ENCODE results near the gene HS3ST4. TPM values are rescaled to one million over a fixed set of nuclear protein-coding genes. Genes with fewer than 3 reads are reported as not detected.

The HS3ST4 gene
- total RNA-seq, 1 donor from 2014 or later, result 0.32 TPM

DNA sequence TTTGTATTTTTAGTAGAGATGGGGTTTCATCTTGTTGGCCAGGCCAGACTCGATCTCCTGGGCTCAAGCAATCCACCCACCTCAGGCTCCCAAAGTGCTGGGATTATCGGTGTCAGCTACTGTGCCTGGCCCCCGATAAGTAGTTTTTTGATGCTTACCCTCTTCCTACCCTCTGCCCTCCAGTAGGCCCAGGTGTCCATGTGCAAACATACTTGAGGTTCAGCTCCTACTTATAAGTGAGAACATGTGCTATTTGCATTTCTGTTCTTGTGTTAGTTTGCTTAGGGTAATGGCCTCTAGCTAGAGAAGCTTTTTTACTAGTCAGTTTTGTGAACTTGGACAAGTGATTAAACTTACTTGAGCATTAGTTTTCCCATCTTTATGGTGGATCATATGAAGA, 136.8 kb downstream of the HS3ST4 start:
- ATAC-seq, result peak; percentile 71

DNA sequence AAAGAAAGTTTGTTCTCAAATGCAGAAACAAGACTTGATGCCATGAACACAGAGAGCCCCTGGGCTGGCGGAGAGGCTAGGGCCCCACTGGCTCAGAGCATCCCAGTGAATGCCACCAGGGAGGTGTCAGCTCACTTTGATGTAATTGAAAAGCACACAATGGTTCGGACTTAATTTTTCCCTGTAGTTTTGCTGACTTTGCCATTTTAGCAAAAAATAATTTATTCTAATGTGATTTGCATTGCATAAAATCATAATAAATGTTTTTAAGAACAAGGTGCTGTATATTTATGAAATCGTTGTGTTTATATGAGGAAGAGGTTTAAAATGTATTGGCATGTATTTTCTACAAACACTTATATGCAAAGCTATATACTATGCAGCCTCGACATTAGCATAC, 140.5 kb downstream of the HS3ST4 start:
- Histone ChIP-seq H3K9me3 (no peaks in the 10 kb centered on the region), H3K36me3 (no peaks in the 10 kb centered on the region), H3K4me3 (no peak overlapping the region), H3K27ac (no peak overlapping the region), H3K4me1 (no peaks in the 10 kb centered on the region), H3K27me3 (no peaks in the 10 kb centered on the region)
- intact Hi-C loops (cut with DNase I), result no loop called here
- ATAC-seq (no peak), DNase-seq (no peak)
- TF ChIP-seq, protein P1, sequence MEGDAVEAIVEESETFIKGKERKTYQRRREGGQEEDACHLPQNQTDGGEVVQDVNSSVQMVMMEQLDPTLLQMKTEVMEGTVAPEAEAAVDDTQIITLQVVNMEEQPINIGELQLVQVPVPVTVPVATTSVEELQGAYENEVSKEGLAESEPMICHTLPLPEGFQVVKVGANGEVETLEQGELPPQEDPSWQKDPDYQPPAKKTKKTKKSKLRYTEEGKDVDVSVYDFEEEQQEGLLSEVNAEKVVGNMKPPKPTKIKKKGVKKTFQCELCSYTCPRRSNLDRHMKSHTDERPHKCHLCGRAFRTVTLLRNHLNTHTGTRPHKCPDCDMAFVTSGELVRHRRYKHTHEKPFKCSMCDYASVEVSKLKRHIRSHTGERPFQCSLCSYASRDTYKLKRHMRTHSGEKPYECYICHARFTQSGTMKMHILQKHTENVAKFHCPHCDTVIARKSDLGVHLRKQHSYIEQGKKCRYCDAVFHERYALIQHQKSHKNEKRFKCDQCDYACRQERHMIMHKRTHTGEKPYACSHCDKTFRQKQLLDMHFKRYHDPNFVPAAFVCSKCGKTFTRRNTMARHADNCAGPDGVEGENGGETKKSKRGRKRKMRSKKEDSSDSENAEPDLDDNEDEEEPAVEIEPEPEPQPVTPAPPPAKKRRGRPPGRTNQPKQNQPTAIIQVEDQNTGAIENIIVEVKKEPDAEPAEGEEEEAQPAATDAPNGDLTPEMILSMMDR (IDR thresholded peaks at IDR 0.05), result no peak

More for the DNA sequence above, 136.8 kb downstream of the HS3ST4 start:
- intact Hi-C loops (cut with DNase I), result no loop called here
- Histone ChIP-seq H3K4me1 (no peaks in the 10 kb centered on the region), H3K27ac (no peak overlapping the region), H3K27me3 (no peaks in the 10 kb centered on the region), H3K4me3 (no peak overlapping the region), H3K36me3 (no peaks in the 10 kb centered on the region), H3K9me3 (no peaks in the 10 kb centered on the region)
- TF ChIP-seq, protein P1 (IDR thresholded peaks at IDR 0.05), result no peak
- no peak for DNase-seq

DNA sequence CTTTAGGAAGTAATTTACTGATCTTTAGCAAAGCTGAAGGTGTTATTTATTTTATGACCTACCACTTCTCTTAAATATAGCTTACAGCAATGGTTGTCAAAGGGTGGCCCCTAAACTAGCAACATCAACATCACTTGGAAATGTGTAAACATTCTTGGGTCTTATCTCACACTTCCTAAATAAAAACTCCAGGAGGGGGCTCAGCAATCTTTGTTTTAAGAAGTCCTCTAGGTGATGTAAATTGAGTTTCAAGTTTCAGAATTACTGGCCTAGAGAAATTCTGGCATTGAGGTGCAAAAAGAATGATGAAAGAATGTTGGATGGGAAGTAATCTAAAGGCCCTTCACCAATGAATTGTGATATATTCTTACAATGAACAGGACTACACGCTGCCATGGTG, 142.3 kb downstream of the HS3ST4 start:
- no peaks in the 10 kb centered on the region for H3K9me3 ChIP-seq
- no peaks in the 10 kb centered on the region for H3K36me3 ChIP-seq
- no peaks in the 10 kb centered on the region for H3K27me3 ChIP-seq
- intact Hi-C loops (cut with DNase I), result no loop called here
- ATAC-seq, result no peak
- H3K4me3 ChIP-seq, result no peak overlapping the region
- H3K4me1 ChIP-seq, result no peaks in the 10 kb centered on the region
- no peak overlapping the region for H3K27ac ChIP-seq
- TF ChIP-seq, protein P1 (IDR thresholded peaks at IDR 0.05), result no peak
- DNase-seq, result no peak

DNA sequence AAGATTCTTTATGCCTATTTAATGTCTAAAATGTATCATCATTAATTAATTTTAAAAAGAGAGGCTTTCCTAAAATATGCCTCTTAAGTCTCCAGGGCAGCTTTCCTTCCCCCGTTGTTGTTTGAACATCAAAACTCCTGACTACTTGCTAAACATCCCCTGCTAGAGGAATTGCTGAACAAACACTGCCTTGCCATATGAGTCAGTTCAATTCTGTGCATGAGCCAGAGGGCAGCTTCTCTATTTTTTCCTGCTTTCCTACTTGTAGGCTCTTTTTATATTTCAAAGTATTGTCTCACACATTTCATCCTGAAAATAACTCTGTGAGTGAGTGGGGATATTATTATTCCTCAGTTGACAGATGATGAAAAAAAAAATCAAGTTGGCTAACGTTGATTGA, 143.4 kb downstream of the HS3ST4 start:
- Histone ChIP-seq H3K4me3 (no peak overlapping the region), H3K27me3 (no peaks in the 10 kb centered on the region), H3K4me1 (no peaks in the 10 kb centered on the region), H3K27ac (no peak overlapping the region), H3K36me3 (no peaks in the 10 kb centered on the region), H3K9me3 (no peaks in the 10 kb centered on the region)
- ATAC-seq (no peak), DNase-seq (no peak)
- intact Hi-C loops (cut with DNase I), result no loop called here
- TF ChIP-seq, protein P1 (IDR thresholded peaks at IDR 0.05), result no peak

DNA sequence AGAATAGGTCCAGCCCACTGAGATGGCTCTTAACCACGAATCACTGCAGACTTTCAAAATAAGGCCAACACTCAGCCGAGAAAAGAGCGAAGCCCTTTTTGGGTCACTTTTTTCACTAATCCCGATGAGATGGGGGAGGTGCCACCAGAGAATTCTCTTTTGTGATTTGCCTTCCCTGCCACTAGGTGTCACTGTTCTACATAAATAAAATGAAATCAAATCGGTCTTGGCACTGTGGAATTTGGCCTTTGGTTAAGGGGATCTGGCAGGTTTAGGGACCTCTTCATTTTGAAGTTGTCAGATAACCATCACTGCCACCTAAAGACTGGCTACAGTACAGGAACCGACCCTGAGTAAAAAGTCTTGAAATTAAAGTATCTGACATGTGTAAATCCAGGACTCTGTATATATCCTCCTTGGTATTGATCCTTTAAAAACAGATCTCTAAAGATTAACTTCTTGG, 147.0 kb downstream of the HS3ST4 start:
- no peak overlapping the region for H3K4me3 ChIP-seq
- TF ChIP-seq, protein P1 (IDR thresholded peaks at IDR 0.05), result peak; percentile 74
- H3K36me3 ChIP-seq, result no peaks in the 10 kb centered on the region
- intact Hi-C loops (cut with DNase I), result no loop called here
- no peak overlapping the region for H3K27ac ChIP-seq
- H3K4me1 ChIP-seq, result no peaks in the 10 kb centered on the region
- ATAC-seq (peak; percentile 71), DNase-seq (no peak)
- H3K27me3 ChIP-seq, result no peaks in the 10 kb centered on the region
- H3K9me3 ChIP-seq, result no peaks in the 10 kb centered on the region

DNA sequence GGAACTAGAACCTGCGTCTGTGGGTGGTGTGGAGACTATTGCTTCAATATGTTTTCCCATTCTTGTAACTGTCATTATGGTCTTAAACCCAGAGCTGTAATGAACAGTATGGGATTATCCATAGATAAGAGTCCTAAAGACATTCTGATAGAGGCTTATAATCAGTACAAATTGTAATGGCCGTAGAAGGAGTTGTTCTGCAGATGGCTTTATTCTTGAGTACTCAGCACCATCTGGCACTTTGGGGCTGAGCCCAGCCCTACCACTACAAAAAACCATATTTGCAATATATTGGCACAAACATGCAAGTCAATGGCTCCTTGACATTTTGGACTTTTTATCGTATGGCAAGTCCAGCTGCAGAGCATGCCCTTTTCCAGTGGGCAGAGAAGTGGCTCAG, 150.0 kb downstream of the HS3ST4 start:
- TF ChIP-seq, protein P1 (IDR thresholded peaks at IDR 0.05), result no peak
- no peaks in the 10 kb centered on the region for H3K36me3 ChIP-seq
- intact Hi-C loops (cut with DNase I), result no loop called here
- no peaks in the 10 kb centered on the region for H3K9me3 ChIP-seq
- H3K27ac ChIP-seq, result no peak overlapping the region
- H3K4me1 ChIP-seq, result no peaks in the 10 kb centered on the region
- H3K27me3 ChIP-seq, result no peaks in the 10 kb centered on the region
- no peak overlapping the region for H3K4me3 ChIP-seq
- ATAC-seq (no peak), DNase-seq (no peak)
